Measurements from ENCODE around the gene PDCL3. TPM values are rescaled to one million over a fixed set of nuclear protein-coding genes. Genes with fewer than 3 reads are reported as not detected.
A peak's percentile ranks its signal among the peaks of the same experiment; 100 is the strongest.

The PDCL3 gene
- total RNA-seq, 1 donor from 2014 or later = 25.3 TPM

DNA sequence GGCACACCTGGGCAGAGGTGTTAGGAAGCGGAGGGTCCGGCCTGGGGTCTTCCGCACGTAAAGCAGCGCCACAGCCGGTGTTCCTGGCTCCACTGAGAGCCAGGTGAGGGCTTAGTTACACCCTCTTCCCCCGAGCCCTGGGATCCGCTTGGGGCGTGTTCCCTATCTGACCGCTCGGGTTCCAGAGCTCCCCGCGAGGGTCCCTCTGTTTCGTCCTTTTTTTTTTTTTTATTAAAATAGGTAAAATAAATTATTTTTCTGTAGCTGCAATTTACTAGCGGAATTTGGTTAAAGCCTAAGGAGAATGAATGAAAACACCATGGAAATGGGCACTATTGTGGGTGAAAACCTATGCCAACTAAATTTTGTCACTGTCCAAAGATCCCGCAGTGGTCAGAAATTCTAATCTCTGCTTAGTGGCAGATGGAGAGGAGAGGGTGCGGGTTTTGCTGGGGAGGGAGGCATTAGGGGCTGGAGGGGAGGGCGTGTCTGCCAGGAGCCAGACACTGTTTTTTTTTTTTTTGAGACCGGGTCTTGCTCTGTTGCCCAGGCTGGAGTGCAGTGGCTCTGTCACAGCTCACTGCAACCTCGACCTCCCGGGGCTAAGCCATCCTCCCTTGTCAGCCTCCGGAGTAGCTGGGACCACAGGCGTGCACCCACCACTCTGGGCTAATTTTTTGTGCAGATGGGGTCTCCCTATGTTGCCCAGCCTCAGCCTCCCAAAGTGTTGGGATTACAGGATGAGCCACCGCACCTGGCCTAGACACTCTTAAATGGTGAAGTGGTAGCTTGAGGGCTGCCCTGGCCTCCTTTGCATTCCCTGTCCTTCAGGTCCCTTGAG, 834 bp downstream of the PDCL3 start:
- TF ChIP-seq, protein P1, sequence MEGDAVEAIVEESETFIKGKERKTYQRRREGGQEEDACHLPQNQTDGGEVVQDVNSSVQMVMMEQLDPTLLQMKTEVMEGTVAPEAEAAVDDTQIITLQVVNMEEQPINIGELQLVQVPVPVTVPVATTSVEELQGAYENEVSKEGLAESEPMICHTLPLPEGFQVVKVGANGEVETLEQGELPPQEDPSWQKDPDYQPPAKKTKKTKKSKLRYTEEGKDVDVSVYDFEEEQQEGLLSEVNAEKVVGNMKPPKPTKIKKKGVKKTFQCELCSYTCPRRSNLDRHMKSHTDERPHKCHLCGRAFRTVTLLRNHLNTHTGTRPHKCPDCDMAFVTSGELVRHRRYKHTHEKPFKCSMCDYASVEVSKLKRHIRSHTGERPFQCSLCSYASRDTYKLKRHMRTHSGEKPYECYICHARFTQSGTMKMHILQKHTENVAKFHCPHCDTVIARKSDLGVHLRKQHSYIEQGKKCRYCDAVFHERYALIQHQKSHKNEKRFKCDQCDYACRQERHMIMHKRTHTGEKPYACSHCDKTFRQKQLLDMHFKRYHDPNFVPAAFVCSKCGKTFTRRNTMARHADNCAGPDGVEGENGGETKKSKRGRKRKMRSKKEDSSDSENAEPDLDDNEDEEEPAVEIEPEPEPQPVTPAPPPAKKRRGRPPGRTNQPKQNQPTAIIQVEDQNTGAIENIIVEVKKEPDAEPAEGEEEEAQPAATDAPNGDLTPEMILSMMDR (IDR thresholded peaks at IDR 0.05; ENCODE audit: insufficient read depth, low read length, severe bottlenecking) = no peak
- no peak for DNase-seq (ENCODE audit: low read depth)
- peak overlapping the region; percentile 91 for H3K4me3 ChIP-seq (ENCODE audit: low read depth, low read length)
- FAIRE-seq = no peak
- no peaks in the 10 kb centered on the region for H3K36me3 ChIP-seq (ENCODE audit: control insufficient read depth, insufficient read depth, low read length)
- no peaks in the 10 kb centered on the region for H3K27me3 ChIP-seq (ENCODE audit: control insufficient read depth, insufficient read depth, low read length)

DNA sequence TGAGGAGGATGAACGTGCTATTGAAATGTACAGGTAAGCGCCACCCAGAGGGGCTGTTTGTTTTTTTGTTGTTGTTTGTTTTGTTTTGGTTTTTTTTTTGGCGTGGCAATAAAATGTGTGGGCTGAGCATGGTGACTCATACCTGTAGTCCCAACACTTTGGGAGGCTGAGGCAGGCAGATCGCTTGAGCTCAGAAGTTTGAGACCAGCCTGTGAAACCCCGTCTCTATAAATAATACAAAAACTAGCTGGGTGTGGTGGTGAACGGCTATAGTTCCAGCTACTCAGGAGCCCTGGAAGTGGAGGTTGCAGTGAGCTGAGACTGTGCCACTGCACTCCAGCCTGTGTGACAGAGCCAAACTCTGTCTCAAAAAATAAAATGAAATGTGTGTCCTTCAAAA, 6.2 kb downstream of the PDCL3 start:
- no peaks in the 10 kb centered on the region for H3K36me3 ChIP-seq (ENCODE audit: control insufficient read depth, insufficient read depth, low read length)
- TF ChIP-seq, protein P1 (IDR thresholded peaks at IDR 0.05; ENCODE audit: insufficient read depth, low read length, severe bottlenecking) = no peak
- H3K27me3 ChIP-seq (ENCODE audit: control insufficient read depth, insufficient read depth, low read length) = no peaks in the 10 kb centered on the region
- no peak overlapping the region for H3K4me3 ChIP-seq (ENCODE audit: low read depth, low read length)
- FAIRE-seq (no peak), DNase-seq (ENCODE audit: low read depth) (no peak)

GRCh38 chr2:100571668-100572067, 8.9 kb downstream of the PDCL3 start:
- Histone ChIP-seq H3K4me3 (ENCODE audit: low read depth, low read length) (no peak overlapping the region), H3K36me3 (ENCODE audit: control insufficient read depth, insufficient read depth, low read length) (no peaks in the 10 kb centered on the region), H3K27me3 (ENCODE audit: control insufficient read depth, insufficient read depth, low read length) (no peaks in the 10 kb centered on the region)
- FAIRE-seq = no peak
- TF ChIP-seq, protein P1 (IDR thresholded peaks at IDR 0.05; ENCODE audit: insufficient read depth, low read length, severe bottlenecking) = no peak
- no peak for DNase-seq (ENCODE audit: low read depth)

DNA sequence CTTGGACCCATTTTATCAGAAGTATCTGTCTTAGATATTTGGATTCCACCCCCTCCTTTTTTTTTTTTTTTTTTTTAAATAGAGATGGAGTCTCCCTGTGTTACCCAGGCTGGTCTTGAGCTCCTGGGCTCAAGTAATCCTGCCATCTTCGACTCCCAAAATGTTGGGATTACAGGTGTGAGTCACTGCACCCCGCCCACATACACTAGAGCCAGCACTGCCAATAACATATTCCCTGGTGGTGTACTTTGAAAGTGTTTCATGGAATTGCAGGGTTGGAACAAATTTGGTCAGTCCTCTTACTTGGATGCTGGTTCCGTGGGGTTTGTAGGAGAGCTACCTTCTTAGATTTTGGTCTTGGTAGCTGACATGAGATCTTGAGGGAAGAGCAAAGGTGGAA, 15.0 kb downstream of the PDCL3 start:
- Histone ChIP-seq H3K36me3 (ENCODE audit: control insufficient read depth, insufficient read depth, low read length) (no peaks in the 10 kb centered on the region), H3K27me3 (ENCODE audit: control insufficient read depth, insufficient read depth, low read length) (no peaks in the 10 kb centered on the region), H3K4me3 (ENCODE audit: low read depth, low read length) (no peak overlapping the region)
- peak; percentile 46 for DNase-seq (ENCODE audit: low read depth)
- TF ChIP-seq, protein P1 (IDR thresholded peaks at IDR 0.05; ENCODE audit: insufficient read depth, low read length, severe bottlenecking) = no peak
- FAIRE-seq = no peak

DNA sequence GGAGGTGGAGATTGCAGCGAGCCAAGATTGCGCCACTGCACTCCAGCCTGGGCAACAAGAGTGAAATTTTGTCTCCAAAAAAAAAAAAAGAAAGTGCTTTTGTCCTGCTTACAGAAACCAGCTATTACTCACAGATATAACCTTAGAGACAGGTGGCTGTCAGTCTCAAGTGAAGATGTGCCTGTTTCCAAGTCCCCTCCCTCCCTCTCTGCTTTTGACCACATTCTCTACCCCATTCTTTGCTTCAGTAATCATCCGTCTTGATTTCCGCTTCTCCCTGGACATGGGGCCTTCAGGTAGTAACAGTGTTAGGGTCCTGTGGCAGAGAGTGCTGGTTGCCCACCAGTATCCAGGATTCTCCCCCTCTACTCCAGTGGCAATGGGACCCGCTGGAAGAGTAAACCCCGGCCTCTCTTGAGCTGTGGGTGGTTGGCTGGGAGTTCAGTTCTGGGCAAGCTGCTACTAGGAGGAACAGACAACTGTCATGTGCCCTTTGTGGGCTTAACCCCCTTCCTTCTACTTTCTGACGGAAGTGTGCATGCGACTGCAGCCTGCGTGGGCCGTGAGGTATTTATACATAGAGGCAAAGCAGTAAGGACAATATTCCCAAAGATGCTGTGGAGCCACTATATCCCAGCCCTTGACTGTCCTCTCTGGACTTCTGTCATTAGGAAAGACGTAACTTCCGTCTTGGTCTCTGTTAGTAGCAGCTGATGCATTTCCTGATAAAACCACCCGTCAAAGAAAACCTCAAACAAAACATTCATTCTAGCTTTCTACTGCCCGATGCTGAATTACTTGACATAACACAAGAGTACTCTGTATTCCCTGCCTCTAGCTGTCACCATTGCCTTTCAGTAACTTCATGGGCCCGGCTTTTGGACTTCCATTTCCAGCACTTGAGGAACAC, 17.8 kb downstream of the PDCL3 start:
- no peak for DNase-seq (ENCODE audit: low read depth)
- Histone ChIP-seq H3K27me3 (ENCODE audit: control insufficient read depth, insufficient read depth, low read length) (no peaks in the 10 kb centered on the region), H3K4me3 (ENCODE audit: low read depth, low read length) (no peak overlapping the region), H3K36me3 (ENCODE audit: control insufficient read depth, insufficient read depth, low read length) (no peaks in the 10 kb centered on the region)
- TF ChIP-seq, protein P1 (IDR thresholded peaks at IDR 0.05; ENCODE audit: insufficient read depth, low read length, severe bottlenecking) = no peak
- no peak for FAIRE-seq
